HG03469 (cell line): ENCODE results near the gene ZDHHC14.

Experiments used
- ATAC-seq: cut with Tn5 transposase; IDR thresholded peaks from one replicate; pipeline ENCODE4 v1.9.1; 2021; ENCODE audit warnings: mild to moderate bottlenecking, moderate library complexity, moderate number of reproducible peaks; ENCODE audit not compliant: unreplicated experiment

Gene ZDHHC14

DNA sequence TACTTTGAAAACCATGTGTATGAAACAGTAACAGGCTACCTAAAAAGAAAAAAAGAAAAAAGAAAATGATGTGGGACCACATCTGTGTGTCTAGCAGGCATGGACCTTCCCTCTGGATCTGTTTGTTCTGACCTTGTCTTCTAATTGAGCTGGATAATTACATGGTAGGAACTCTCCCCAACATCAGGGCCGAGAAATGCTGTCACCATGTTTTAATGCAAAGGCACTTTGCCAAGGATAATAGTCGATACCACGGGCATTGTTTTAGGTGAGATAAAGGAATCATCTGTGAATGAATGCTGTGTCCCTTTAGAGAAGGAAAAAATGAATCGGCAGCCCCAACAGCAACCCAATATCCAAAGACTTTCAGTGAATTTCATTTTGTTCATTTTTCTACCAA is 149.1 kb downstream of the ZDHHC14 start:
- ATAC-seq, result no peak

- no peak for ATAC-seq
These were observed 149.8 kb downstream of the ZDHHC14 start for GRCh38 chr6:157530724-157531168.

DNA sequence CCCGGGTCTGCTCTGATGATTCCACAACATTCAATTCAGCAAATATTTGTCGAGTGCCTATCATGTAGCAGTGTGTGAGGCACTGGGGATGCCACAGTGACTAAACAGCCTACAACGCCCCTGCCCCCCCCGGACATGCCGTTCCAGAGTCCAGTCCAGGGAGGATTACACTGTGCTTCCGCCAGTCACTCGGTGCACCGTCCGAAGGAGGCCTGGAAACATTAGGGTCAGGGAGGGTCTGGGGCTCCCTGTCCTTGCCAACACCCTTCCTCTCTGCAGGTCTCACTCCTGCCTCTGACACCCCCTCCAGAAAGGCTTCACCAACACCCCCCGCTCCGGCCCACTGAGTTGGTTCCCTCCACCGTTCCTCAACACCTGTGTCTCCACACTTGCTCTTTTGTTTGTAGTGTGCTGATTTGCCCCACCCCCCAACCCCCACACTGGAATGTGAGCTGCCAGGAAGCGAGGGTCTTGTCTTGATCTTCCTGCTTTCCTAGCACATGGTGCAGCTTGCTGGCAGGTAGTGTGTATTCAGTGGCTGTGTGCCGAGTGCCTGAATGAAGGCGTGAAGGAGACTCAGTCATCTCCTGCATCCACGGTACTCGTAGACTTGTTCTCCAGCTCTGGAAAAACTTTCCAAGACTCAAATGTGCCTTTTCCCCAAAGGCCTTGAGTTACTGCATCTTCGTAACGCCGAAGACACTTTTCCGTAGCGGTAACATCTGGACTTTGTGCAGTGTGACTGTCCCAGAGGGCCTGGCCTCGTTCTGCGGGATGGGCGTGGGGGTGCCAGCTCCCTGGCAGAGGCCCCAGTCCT is 150.4 kb downstream of the ZDHHC14 start:
- no peak for ATAC-seq

DNA sequence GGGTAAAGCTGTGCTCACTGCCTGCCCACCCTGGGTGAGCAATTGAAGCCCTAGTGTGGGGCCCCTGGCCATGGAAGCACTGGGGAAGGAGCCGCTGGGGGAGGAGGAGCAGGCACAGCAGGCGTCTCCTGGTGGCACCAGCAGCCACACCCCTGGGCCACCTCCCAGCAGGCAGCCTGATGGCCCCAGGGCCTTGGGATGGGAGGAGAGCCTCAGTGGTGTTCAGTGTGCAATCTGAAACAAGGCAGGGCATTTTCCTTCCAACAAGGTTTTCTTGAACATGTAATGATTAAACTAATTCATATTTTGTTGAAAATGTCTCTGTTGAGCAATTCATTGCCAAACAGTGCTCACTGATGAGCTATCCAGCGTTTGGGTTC is 151.0 kb downstream of the ZDHHC14 start:
- no peak for ATAC-seq

GRCh38 chr6:157533048-157533871 is 152.3 kb downstream of the ZDHHC14 start:
- no peak for ATAC-seq

DNA sequence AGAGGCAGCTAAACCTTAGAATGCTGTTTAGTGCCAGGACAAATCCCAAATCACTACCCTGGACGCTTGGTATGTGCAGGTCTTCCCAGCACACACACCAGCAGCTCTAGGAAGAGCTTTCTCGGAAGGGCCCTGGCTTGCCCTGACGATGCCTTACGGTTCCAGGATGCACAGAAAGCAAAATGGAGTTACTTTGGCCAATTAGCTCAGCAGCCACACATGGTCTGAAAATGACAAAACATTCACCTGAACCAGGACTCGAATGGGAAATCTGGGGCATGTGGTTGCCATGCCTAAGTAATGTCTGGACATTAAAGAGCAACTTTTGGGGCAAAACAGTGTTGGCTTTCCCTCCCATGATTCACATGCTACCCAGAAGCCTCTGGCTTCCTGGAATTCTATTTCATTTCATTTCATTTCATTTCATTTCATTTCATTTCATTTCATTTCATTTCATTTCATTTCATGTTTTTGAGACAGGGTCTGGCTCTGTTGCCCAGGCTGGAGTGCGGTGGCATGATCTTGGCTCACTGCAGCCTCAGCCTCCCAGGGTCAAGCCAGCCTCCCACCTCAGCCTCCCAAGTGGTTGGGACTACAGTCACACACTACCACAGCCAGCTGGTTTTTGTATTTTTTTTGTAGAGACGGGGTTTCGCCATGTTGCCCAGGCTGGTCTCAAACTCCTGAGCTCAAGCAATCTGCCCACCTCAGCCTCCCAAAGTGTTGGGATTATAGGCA is 153.3 kb downstream of the ZDHHC14 start:
- no peak for ATAC-seq

DNA sequence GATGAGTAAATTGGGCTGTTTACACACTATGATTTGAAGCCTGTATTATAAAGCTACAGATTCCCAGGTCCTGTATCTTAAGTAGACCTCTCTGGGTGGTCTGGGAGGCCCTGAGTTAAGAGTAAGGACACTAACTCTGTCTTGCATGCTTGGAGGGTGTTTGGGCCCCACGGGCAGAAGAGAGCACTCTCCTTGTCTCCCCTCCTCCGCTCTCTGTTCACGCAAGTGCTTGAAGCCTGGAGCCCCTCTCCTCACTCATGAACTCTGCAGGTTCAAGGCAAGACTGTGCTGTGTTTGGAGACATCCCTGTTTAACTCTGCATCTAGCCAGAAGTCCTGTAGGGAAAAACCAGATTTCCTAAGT is 154.0 kb downstream of the ZDHHC14 start:
- ATAC-seq, result no peak

DNA sequence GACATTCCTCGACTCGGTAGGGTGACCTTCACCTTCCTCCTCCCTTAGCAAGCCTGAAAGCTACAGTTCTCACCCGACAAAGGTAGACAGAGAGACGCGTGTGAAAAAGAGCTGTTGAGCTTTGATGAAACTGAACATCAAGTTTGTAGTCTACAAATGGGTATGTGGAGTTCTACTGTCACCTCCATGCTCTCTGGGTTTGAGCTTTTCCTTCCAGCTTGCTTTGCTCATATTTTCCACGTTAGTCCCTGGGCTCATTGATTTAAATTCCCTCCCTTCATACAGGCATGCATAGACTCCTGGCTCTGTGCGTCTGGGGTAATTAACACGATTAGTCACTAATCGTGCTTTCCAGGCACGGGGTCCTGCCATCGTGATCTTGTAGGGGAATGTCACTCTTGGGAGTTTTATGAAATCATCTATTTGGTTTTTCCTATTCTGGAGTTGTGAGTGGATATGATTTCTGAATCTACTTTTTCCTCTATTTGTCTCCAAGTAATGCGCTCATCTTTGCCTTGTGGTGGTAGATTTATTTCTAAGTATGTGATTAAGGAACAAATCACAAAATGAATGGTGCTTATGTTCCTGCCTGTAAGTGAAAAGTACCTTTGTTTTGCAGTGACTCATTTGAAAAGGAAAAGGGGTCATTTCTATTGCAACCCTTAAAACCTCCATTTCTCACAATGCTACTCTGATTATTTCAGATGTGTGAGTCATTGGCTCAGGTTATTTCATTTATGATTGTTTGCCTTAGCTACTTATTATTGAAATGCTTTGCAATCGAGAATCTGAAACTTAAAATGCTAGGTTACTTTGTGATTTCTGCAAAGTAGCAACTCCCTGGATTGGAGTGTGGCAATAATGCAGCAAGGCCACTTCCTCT is 154.6 kb downstream of the ZDHHC14 start:
- ATAC-seq, result peak; percentile 42

GRCh38 chr6:157536223-157536545 is 155.2 kb downstream of the ZDHHC14 start:
- no peak for ATAC-seq

DNA sequence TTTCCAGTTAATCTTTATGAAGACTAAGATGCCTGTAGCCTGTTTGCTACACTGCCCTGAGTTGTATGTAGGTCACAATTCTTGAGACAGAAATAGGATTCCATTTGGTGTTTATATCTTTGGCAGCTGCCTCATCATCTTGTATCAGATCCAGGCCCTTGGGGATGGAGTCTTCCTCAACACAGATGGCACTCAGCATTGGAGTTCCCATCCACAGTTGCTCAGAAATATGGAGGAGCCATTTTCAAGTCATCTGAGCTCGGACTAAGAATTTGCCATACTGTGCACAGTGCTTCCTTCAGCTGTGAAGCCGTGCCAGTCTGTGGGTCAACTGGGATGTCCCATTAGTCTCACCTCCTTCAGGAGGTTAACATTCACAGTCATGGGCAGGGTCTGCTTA is 156.6 kb downstream of the ZDHHC14 start:
- ATAC-seq, result no peak

DNA sequence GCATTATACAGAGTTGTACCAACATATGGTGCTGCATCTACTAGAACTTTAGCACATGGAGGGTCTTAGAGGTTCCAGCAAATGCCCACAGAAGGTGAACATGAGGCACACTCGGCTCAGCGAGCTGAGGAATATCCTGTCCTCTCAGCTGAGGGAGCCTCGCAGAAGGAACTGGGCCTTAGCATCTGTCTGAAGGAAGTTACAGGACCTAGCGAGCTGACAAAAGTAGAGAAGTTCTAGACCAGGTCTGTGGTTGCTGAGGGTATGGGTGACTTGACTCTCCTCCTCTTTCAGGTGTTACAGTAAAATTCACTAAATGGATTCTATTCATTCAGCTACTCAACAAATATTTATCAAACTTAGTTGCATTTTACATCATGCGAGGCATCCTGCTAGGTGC is 157.2 kb downstream of the ZDHHC14 start:
- peak; percentile 36 for ATAC-seq

DNA sequence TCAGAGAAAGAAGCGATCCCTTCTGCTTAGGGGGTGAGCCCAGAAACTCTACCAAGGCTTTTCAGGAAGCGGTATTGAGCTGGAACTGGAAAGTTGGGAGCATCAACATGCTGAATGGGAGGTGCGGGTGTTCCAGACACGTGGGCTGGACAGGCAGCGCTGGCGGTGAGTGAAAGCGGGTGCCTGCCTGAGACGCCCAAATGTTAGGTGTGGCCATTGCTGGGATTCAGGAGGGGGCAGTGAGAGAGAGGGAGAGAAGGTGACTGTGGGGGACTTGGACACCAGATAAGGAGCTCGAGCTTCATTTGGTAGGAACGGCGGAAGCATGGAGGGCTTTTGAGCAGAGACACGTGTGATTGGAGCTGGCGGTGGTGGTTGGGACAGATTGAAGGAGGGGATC is 157.7 kb downstream of the ZDHHC14 start:
- ATAC-seq, result no peak

GRCh38 chr6:157539421-157539822 is 158.4 kb downstream of the ZDHHC14 start:
- no peak for ATAC-seq

DNA sequence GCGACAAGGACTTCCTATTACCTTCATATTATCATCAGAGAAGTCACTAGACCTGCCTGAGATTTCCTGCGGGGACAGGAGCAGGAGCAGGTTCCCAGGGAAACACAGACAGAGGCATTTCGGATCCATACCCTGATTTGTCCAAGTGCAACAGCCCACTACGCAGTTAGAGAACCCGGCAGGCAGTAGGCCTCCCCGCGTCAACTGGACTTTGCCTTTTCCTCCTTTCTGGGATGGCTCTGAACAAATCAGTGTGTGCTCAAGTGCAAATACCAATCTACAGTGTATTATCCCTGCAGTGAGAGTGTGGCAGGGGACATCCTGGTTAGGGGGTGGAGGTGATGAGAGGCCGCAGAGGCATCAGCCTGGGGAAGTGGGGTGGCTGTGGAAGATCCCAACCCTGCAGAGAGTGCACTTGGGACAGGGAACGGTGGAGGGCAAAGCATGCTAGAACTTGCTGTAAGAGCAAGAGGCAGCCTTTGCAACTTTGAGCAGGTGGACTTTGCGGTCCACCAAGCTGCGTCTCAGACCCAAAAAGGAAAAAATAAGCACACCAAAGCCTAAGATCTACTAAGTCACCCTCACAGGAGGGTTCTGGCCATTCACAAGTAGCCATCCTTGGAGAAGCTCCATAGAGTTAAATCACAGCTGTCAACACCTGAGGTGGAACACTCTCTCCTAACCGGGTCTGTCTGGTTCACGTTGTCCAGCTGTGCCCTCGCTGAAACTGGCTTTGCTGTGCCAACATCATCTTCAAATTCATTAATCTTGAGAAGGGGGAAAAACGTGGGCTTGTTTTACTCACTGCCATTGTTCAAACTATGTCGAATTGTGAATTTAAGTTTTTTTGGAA is 159.1 kb downstream of the ZDHHC14 start:
- no peak for ATAC-seq

- ATAC-seq, result no peak
These were observed 160.8 kb downstream of the ZDHHC14 start for GRCh38 chr6:157541618-157542413.

DNA sequence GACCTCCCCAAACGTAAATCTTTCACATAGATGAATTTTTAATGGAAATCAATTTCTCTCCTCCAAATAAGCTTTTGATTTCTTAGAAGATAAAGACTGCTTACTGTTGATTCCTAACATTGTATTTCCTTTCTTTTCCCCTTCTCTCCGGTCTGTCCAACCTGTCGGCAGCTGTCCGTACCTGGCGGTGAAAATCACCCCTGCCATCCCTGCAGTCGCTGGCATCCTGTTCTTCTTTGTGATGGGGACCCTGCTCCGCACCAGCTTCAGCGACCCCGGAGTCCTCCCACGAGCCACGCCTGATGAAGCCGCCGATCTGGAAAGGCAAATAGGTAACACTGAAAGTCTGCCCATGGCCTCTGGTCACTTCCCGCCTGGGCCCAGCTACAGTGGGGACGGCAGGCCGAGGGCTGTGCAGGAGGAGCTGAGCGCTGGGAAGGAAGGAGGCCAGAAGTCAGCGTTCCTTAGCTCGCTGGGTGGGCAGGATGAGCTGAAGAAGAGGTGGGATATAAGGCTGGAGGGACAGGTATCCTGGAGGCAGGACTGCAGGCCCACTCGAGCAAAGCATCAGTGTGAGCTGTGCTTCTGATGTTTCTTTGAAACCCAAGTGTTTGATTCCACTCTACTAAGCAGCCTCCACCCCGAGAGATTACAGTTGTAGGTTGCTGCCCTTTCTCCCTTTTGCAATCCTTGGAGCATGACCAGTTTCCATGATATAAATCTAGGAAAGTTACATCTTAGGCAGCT is 161.6 kb downstream of the ZDHHC14 start:
- ATAC-seq, result no peak

DNA sequence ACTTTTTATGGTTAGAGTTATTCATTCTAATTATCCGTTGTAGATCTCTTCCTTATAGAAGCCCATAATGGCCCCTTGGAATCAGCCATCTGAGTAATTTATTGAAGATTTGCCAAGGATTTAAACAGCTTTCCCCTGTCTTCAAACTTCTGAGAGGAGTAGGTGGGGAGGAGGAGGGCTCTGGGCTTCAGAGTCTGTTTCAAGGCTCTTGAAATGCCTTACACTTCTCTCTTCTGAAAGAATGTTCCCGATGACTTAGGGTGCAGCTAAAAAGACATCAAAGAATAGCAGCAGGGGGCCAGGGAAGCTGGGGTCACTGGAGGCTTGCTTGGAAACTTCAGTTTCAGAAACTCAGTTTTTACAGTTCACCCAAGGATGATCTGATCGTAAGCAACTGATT is 165.3 kb downstream of the ZDHHC14 start:
- ATAC-seq, result no peak

DNA sequence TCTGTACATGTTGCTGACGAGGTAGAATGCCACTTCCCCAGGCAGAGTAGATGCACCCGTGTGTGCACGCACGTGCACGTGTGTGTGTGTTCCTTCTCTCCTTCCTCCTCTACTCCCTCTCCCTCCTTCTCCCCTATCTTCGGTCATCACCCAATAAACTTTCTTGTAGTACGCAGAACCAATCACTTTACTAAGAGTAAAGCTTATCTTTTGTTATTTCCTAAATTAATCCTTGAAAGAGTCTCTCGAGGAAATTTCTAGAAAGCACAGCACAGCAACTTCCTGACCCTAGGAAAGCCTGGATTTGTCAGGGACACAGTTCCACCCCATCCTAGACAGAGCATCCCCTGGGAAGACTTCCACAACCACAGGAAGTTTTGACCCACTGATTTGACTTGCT is 166.1 kb downstream of the ZDHHC14 start:
- no peak for ATAC-seq
